ENCODE data around the gene RIBC2.

DNA sequence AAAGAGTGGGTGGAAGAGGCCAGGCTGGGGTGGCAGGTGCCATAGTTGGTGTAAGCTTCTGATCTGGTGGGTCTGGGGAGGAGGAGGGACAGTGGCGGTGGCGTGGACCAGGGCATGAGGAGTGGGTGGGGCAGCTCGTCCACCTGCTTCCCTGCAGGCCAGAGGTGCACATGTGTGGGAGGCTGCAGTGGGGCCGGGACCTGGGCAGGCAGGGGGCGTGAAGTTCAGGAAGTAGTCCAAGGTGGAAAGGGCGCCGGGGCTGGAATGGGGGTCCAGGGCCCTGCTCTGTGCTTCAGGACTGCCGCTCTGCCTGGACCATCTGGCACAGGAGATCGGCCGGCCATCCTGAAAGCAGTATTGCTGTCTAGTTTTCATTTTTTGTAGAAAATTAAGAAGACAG is 15.9 kb downstream of the RIBC2 start:
- no peak for TF ChIP-seq EP300 (IDR thresholded peaks at IDR 0.05)
- TF ChIP-seq, protein P1, sequence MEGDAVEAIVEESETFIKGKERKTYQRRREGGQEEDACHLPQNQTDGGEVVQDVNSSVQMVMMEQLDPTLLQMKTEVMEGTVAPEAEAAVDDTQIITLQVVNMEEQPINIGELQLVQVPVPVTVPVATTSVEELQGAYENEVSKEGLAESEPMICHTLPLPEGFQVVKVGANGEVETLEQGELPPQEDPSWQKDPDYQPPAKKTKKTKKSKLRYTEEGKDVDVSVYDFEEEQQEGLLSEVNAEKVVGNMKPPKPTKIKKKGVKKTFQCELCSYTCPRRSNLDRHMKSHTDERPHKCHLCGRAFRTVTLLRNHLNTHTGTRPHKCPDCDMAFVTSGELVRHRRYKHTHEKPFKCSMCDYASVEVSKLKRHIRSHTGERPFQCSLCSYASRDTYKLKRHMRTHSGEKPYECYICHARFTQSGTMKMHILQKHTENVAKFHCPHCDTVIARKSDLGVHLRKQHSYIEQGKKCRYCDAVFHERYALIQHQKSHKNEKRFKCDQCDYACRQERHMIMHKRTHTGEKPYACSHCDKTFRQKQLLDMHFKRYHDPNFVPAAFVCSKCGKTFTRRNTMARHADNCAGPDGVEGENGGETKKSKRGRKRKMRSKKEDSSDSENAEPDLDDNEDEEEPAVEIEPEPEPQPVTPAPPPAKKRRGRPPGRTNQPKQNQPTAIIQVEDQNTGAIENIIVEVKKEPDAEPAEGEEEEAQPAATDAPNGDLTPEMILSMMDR (IDR thresholded peaks at IDR 0.05): no peak
- TF ChIP-seq POLR2A (IDR thresholded peaks at IDR 0.05; ENCODE audit: low read depth): no peak
- TF ChIP-seq POLR2AphosphoS5 (IDR thresholded peaks at IDR 0.05): no peak
